HepG2 (cell line): ENCODE measurements around the gene CD72. TPM values are rescaled to one million over a fixed set of nuclear protein-coding genes. Genes with fewer than 3 reads are reported as not detected.
"Not testable (repeated sequence)": the region's sequence is repeated elsewhere in the genome, so short reads cannot be mapped to it uniquely, and the experiment has no call there.

ENCODE experiments used
- ATAC-seq: fragments of 200-7000 bp; cut with Tn5 transposase; 3 replicates; pipeline ENCODE4 v1.9.1; 2020; ENCODE audit warnings: mild to moderate bottlenecking, moderate library complexity
- BruUV-seq: library from RNA; stranded (reverse); fragments of 400-500 nt; replicated peaks from 2 replicates; lab custom pipeline; 2021; lab: Mats Ljungman, UMichigan
- CTCF ChIA-PET: fragments of 300-600 bp; formaldehyde crosslinking; extraction: SDS; loops from one replicate; lab custom pipeline; 2021; ENCODE audit warnings: low total read pairs, inconsistent platforms, low intra/inter-chr PET ratio; lab: Yijun Ruan, JAX
- POLR2A ChIA-PET: fragments of 350-600 bp; sonication (Branson Sonifier 250); formaldehyde crosslinking; loops from one replicate; lab custom pipeline; 2020; ENCODE audit warnings: antibody characterized with exemption, inconsistent platforms; lab: Yijun Ruan, JAX
- DNase-seq: peaks from one replicate; pipeline ENCODE4 v3.0.0-alpha.2; 2015; ENCODE audit warnings: low spot score
- FAIRE-seq: peaks from 3 replicates; lab custom pipeline; 2011; peaks lifted over from hg19 to GRCh38; lab: Jason Lieb, UNC
- H2AFZ ChIP-seq: one replicate; pipeline ENCODE4 v1.6.1; 2011; ENCODE audit warnings: low read length, inconsistent platforms
- H3K27ac ChIP-seq: fragments of 300-600 bp; 3 replicates; pipeline ENCODE4 v1.8.0; 2011; ENCODE audit warnings: mixed run types, mild to moderate bottlenecking, mixed read lengths, low read length, inconsistent platforms; ENCODE audit not compliant: insufficient read depth; ENCODE audit errors: extremely low read length
- H3K27me3 ChIP-seq, 2 experiments: fragments of 200-600 bp in 1 of 2; 2 replicates in 1 of 2; 3 replicates in 1 of 2; pipeline versions ENCODE4 v1.6.0 to v1.8.0; 2011; ENCODE audit warnings: low read length in 2 of 2, mild to moderate bottlenecking in 2 of 2, moderate library complexity in 2 of 2, inconsistent platforms in 1 of 2; ENCODE audit not compliant: insufficient read depth in 2 of 2, control insufficient read depth in 1 of 2
- H3K36me3 ChIP-seq, 2 experiments: fragments of 200-600 bp in 1 of 2; replicated peaks in 1 of 2; 2 replicates in 1 of 2; 3 replicates in 1 of 2; pipeline versions ENCODE4 v1.5.1 to v1.8.0; 2011; ENCODE audit warnings: low read length in 2 of 2, inconsistent platforms in 1 of 2; ENCODE audit not compliant: insufficient read depth in 2 of 2, control insufficient read depth in 1 of 2
- H3K4me1 ChIP-seq: 2 replicates; pipeline ENCODE4 v1.5.1; 2012; ENCODE audit warnings: low read length, inconsistent platforms; ENCODE audit not compliant: insufficient read depth
- H3K4me2 ChIP-seq: 2 replicates; pipeline ENCODE4 v1.6.0; 2011; ENCODE audit warnings: low read depth, low read length, inconsistent platforms
- H3K4me3 ChIP-seq, 3 experiments: fragments of 200-600 bp in 1 of 3; sonication (generic), shearing (Covaris generic) in 1 of 3; replicated peaks in 1 of 3; 2 replicates each; pipeline ENCODE4 v1.5.1; 2011 to 2016; ENCODE audit warnings: low read length in 3 of 3, inconsistent platforms in 2 of 3, low read depth in 2 of 3, mild to moderate bottlenecking in 2 of 3, control low read depth in 1 of 3, mixed read lengths in 1 of 3; ENCODE audit not compliant: insufficient read depth in 1 of 3
- H3K79me2 ChIP-seq: one replicate; pipeline ENCODE4 v1.6.1; 2011; ENCODE audit warnings: low read length, inconsistent platforms; ENCODE audit not compliant: insufficient read depth
- H3K9ac ChIP-seq: 2 replicates; pipeline ENCODE4 v1.6.0; 2011; ENCODE audit warnings: mild to moderate bottlenecking, low read depth, low read length, inconsistent platforms; ENCODE audit not compliant: insufficient read depth
- H3K9me3 ChIP-seq: 2 replicates; pipeline ENCODE4 v1.5.1; 2012; ENCODE audit warnings: mild to moderate bottlenecking, low read length
- H4K20me1 ChIP-seq: 2 replicates; pipeline ENCODE4 v1.6.0; 2011; ENCODE audit warnings: inconsistent platforms, mild to moderate bottlenecking, low read length, moderate library complexity; ENCODE audit not compliant: insufficient read depth
- AHDC1 ChIP-seq: sonication (generic); formaldehyde crosslinking; IDR thresholded peaks from 2 replicates; pipeline ENCODE4 v1.5.1; 2020; ENCODE audit warnings: mild to moderate bottlenecking, missing genetic modification reagents, borderline replicate concordance
- NRL ChIP-seq: sonication (generic); formaldehyde crosslinking; IDR thresholded peaks from 2 replicates; pipeline ENCODE4 v1.5.0; 2020; ENCODE audit warnings: missing genetic modification reagents, mild to moderate bottlenecking, moderate library complexity, borderline replicate concordance
- PHF21A ChIP-seq: sonication (generic); formaldehyde crosslinking; IDR thresholded peaks from 2 replicates; pipeline ENCODE4 v1.5.0; 2020; ENCODE audit warnings: mild to moderate bottlenecking, missing genetic modification reagents
- ZNF317 ChIP-seq: sonication (generic); formaldehyde crosslinking; IDR thresholded peaks from 2 replicates; pipeline ENCODE4 v1.5.0; 2020; ENCODE audit warnings: mild to moderate bottlenecking, missing genetic modification reagents
- WGBS: methylation state at CpG from one replicate; pipeline ENCODE4 v1.1.6; 2017; ENCODE audit warnings: low lambda C conversion rate; 5-methylcytosine and 5-hydroxymethylcytosine counted together
- in situ Hi-C: cut with HindIII; loops from 2 replicates; pipeline ENCODE4 v1.10.0; 2017; ENCODE audit warnings: low pct_unique_long_range_greater_than_20kb; ENCODE audit not compliant: extremely low pct_ligation_motif_present
- intact Hi-C: fragments of 100-400 bp; cut with micrococcal nuclease; formaldehyde crosslinking; loops from one replicate; pipeline ENCODE4 v1.10.0; 2022; ENCODE audit not compliant: unreplicated experiment
- polyA plus RNA-seq, 8 experiments: library from polyadenylated mRNA; depleted of rRNA in 3 of 8; stranded (reverse) in 7 of 8; unstranded in 1 of 8; fragments of >200 nt; fragmentation: Illumina TruSeq in 4 of 8; extraction: Trizol in 4 of 8; gene quantifications; 2 replicates each; pipeline versions ENCODE4 v1.2.1 to v1.2.3, GENCODE V29; 2011 to 2016; ENCODE audit warnings: low read depth in 4 of 8, missing spikeins in 1 of 8, mixed read lengths in 1 of 8; ENCODE audit not compliant: insufficient read depth in 1 of 8
- total RNA-seq, 5 experiments: library from RNA; depleted of rRNA; stranded (reverse); fragments of >200 nt; fragmentation: Illumina TruSeq; extraction: Trizol; gene quantifications; 2 replicates each; pipeline ENCODE4 v1.2.3, GENCODE V29; 2016; ENCODE audit warnings: low read depth in 1 of 5

CD72 gene
- total and polyA plus RNA-seq, 2 of the 13 experiments (the other 11 are each of a cell fraction or from before 2014, with no cell fraction given), result 0.18 to 1.1 TPM

- 25% methylated on average over 3 of the region's 10 CpGs for WGBS
- FAIRE-seq, H4K20me1 ChIP-seq, DNase-seq, BruUV-seq, H3K36me3 ChIP-seq, H3K9me3 ChIP-seq: not testable (repeated sequence)
- Histone ChIP-seq H3K9ac (peak overlapping the region; percentile 60), H3K27me3 (peaks cover 2 to 22% of the 10 kb centered on the region in 2 experiments; a peak in 3 of 5 replicates), H3K27ac (peak overlapping the region; percentile 67)
- ChIA-PET POLR2A (interaction anchor here (0.7 to 5.4 kb wide), 13 partner anchors 11 to 156 kb away, joined by 3 to 41 read pairs (median 4); partner anchors contain the start of genes ARHGEF39, CCDC107, GBA2 and RGP1), CTCF (interaction anchor here (1.9 kb wide), 1 partner anchor 12 kb away, joined by 8 read pairs; the partner anchor contains the start of genes CCDC107 and RMRP)
- intact Hi-C loops, result loop anchor here (1.0 to 10.0 kb wide), 4 partner anchors 12 to 239 kb away; no protein-coding TSS in a partner anchor
- TF ChIP-seq ZNF317 (CRISPR knock-in tag), result 0 out of 2 replicates have a peak, but pooled peaks have one; percentile 6
- TF ChIP-seq PHF21A, result 0 out of 2 replicates have a peak, but pooled peaks have one; percentile 41
- TF ChIP-seq NRL (CRISPR knock-in tag), result 0 out of 2 replicates have a peak, but pooled peaks have one; percentile 8
- TF ChIP-seq AHDC1 (CRISPR knock-in tag), result 0 out of 2 replicates have a peak, but pooled peaks have one; percentile 4
- TF ChIP-seq, all 625 proteins: peak for 4; not testable (repeated sequence) for 621
- H2AFZ ChIP-seq, in situ Hi-C loops, ATAC-seq, H3K79me2 ChIP-seq: not testable (repeated sequence)
- peak overlapping the region; percentile 79 for H3K4me2 ChIP-seq
- H3K4me1 ChIP-seq, result peaks cover 45% of the 10 kb centered on the region
- peak overlapping the region; percentile 70 to 83 (median 72) for H3K4me3 ChIP-seq
Measured at GRCh38 chr9:35645736-35646135, 27.5 kb upstream of the CD72 start.
